H1 (cell line): ENCODE data around the gene LSM3. TPM values are rescaled to one million over a fixed set of nuclear protein-coding genes. Genes with fewer than 3 reads are reported as not detected.

Experiments
- BCL11A ChIP-seq, 2 experiments: IDR thresholded peaks; one replicate each; pipeline ENCODE4 v1.6.1; 2011; ENCODE audit warnings: low read depth in 2 of 2, low read length in 2 of 2, mild to moderate bottlenecking in 2 of 2
- CBX8 ChIP-seq: fragments of 300-800, 300-1000 bp; sonication (generic); IDR thresholded peaks from 2 replicates; pipeline ENCODE4 v1.7.1; 2016; ENCODE audit warnings: low read depth, low read length, borderline replicate concordance
- CHD7 ChIP-seq: fragments of 300-600 bp; sonication (generic); IDR thresholded peaks from 2 replicates; pipeline ENCODE4 v1.7.1; 2012; ENCODE audit warnings: low read length, moderate library complexity, mild to moderate bottlenecking, inconsistent platforms; ENCODE audit not compliant: insufficient replicate concordance
- EGR1 ChIP-seq: IDR thresholded peaks from 2 replicates; pipeline ENCODE4 v1.6.1; 2011; ENCODE audit warnings: low read depth, low read length, borderline replicate concordance
- EP300 ChIP-seq, 2 experiments: IDR thresholded peaks; 1 replicate in 1 of 2; 2 replicates in 1 of 2; pipeline ENCODE4 v1.6.1; 2011 to 2012; ENCODE audit warnings: low read depth in 2 of 2, low read length in 2 of 2, mild to moderate bottlenecking in 2 of 2, borderline replicate concordance in 1 of 2, inconsistent platforms in 1 of 2, moderate library complexity in 1 of 2
- POLR2AphosphoS5 ChIP-seq: IDR thresholded peaks from 2 replicates; pipeline ENCODE4 v1.6.1; 2011; ENCODE audit warnings: low read depth, low read length
- SAP30 ChIP-seq: fragments of 300-600 bp; sonication (generic); IDR thresholded peaks from 2 replicates; pipeline ENCODE4 v1.7.1; 2012; ENCODE audit warnings: low read length, moderate library complexity, mild to moderate bottlenecking, inconsistent platforms; ENCODE audit not compliant: insufficient read depth, insufficient replicate concordance
- TAF1 ChIP-seq: IDR thresholded peaks from 2 replicates; pipeline ENCODE4 v1.6.1; 2011; ENCODE audit warnings: mild to moderate bottlenecking, low read depth, low read length
- TAF7 ChIP-seq: optimal IDR thresholded peaks from 2 replicates; pipeline ENCODE3; 2011; ENCODE audit warnings: low read depth, mild to moderate bottlenecking, inconsistent platforms, low read length, moderate library complexity, borderline replicate concordance
- ZNF274 ChIP-seq: IDR thresholded peaks from 2 replicates; pipeline ENCODE4 v1.7.0; 2012; ENCODE audit warnings: low read length, borderline replicate concordance; ENCODE audit errors: extremely low read depth
- polyA plus RNA-seq, 7 experiments: library from polyadenylated mRNA; depleted of rRNA in 3 of 7; stranded (reverse) in 5 of 7; unstranded in 2 of 7; fragments of >200 nt in 5 of 7; fragments of 200-250 nt in 2 of 7; gene quantifications; 1 replicate in 5 of 7; 2 replicates in 1 of 7; 4 replicates in 1 of 7; pipeline versions ENCODE4 v1.2.1 to v1.2.3, GENCODE V29; 2011 to 2013; ENCODE audit warnings: missing spikeins in 2 of 7, mixed read lengths in 2 of 7
- total RNA-seq: library from RNA; stranded (reverse); fragmentation: NEBNext Ultra II Directional; extraction: Animal tissue kit (Norgen Biotek cat#: 25700); gene quantifications from 2 replicates; pipeline ENCODE4 v1.2.1, GENCODE V29; 2021

Gene LSM3
- total and polyA plus RNA-seq, 2 of the 8 experiments (the other 6 are each of a cell fraction or from before 2014, with no cell fraction given) = 7.1 to 25.4 TPM

DNA sequence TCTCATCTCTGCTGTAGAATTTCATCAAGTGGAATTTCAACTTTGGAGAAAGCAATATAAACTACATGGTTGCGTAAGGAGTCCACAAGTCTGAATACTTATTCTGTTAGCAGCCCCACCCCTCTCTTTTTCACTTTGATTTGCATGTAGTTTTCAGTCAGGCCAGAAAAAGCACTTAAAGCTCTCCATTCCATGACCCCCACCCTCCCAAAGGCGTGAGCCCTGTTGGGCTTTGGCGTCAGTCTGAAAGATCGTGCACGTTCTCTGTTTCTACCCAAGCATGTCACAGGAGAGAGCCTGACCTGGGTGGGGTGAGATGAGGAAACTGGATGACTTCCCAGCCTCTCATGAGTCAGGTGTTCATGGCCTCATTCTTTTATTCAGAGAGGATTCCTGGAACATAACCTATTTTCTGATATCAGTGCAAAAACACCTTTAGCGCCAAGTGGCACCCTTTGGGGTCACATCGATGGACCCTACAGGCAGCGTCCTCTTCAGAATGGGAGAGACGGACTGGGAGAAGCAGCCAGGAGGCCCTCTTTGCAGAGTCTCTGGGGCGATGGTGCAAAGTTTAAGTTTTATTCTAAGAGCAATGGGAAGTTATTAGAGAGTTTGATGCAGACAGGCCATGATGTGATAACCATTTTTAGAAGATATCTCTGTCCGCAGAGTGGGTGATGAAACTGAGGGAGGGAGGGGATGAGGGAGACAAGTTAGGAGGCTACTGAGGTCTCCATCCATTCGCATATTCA lies 55.8 kb downstream of the LSM3 start (continued):
- TF ChIP-seq CHD7 (no peak), POLR2AphosphoS5 (no peak), ZNF274 (no peak), TAF1 (no peak), BCL11A (IDR thresholded peaks at IDR 0.05; ENCODE audit: low read depth in 2 of 2, low read length in 2 of 2) (no peak), SAP30 (no peak), TAF7 (no peak), CBX8 (no peak), EP300 (IDR thresholded peaks at IDR 0.05; ENCODE audit: borderline replicate concordance in 1 of 2, low read depth in 2 of 2, low read length in 2 of 2) (no peak), EGR1 (no peak)
